Measurements from ENCODE around the gene TBC1D23.

GRCh38 chr3:100338911-100339310 is 78.1 kb downstream of the TBC1D23 start:
- TF ChIP-seq, protein P1, sequence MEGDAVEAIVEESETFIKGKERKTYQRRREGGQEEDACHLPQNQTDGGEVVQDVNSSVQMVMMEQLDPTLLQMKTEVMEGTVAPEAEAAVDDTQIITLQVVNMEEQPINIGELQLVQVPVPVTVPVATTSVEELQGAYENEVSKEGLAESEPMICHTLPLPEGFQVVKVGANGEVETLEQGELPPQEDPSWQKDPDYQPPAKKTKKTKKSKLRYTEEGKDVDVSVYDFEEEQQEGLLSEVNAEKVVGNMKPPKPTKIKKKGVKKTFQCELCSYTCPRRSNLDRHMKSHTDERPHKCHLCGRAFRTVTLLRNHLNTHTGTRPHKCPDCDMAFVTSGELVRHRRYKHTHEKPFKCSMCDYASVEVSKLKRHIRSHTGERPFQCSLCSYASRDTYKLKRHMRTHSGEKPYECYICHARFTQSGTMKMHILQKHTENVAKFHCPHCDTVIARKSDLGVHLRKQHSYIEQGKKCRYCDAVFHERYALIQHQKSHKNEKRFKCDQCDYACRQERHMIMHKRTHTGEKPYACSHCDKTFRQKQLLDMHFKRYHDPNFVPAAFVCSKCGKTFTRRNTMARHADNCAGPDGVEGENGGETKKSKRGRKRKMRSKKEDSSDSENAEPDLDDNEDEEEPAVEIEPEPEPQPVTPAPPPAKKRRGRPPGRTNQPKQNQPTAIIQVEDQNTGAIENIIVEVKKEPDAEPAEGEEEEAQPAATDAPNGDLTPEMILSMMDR (IDR thresholded peaks at IDR 0.05; ENCODE audit: low read depth, low read length, missing input control) = no peak
- no peak for TF ChIP-seq FOXA1 (IDR thresholded peaks at IDR 0.05)
- TF ChIP-seq RAD21 (IDR thresholded peaks at IDR 0.05) = no peak
- no peak for TF ChIP-seq YY1 (IDR thresholded peaks at IDR 0.05)
- no peak for TF ChIP-seq TAF1 (conservative IDR thresholded peaks at IDR 0.05)
- no peak for TF ChIP-seq RXRA (IDR thresholded peaks at IDR 0.05)
- no peak for TF ChIP-seq GABPA (IDR thresholded peaks at IDR 0.05 in 1 of 2, conservative IDR thresholded peaks at IDR 0.05 in 1 of 2)

Data from liver (tissue), 3 donors.